ENCODE results near the gene DCLK1. TPM values are rescaled to one million over a fixed set of nuclear protein-coding genes. Genes with fewer than 3 reads are reported as not detected.
A peak's percentile ranks its signal among the peaks of the same experiment; 100 is the strongest.

The DCLK1 gene
- total RNA-seq, 4 donors from 2014 or later = 10.0 to 41.1 (median 19.5) TPM

- DNase-seq (ENCODE audit: low spot score in 2 of 2) = no peak
- peak overlapping the region; percentile 39 for H3K4me3 ChIP-seq (ENCODE audit: low read depth, poor library complexity, severe bottlenecking)
- intact Hi-C loops (cut with DNase I; ENCODE audit: low total_unique reads) = no loop called here
- no peak for TF ChIP-seq POLR2A (IDR thresholded peaks at IDR 0.05)
- WGBS, 2 donors = 5 to 14% methylated on average over 13 of the region's 13 CpGs
Observed at GRCh38 chr13:36130193-36130551, 1.0 kb downstream of the DCLK1 start.

- TF ChIP-seq POLR2A (IDR thresholded peaks at IDR 0.05) (no peak), CTCF (IDR thresholded peaks at IDR 0.05) (no peak)
- WGBS, 2 donors = 70 to 85% methylated on average over 4 of the region's 4 CpGs
- H3K4me3 ChIP-seq (ENCODE audit: low read depth, poor library complexity, severe bottlenecking) = no peak overlapping the region
- intact Hi-C loops (cut with DNase I; ENCODE audit: low total_unique reads) = no loop called here
- DNase-seq (ENCODE audit: low spot score in 2 of 2) = no peak
Observed at GRCh38 chr13:36129539-36129938, 1.6 kb downstream of the DCLK1 start.

- intact Hi-C loops (cut with DNase I; ENCODE audit: low total_unique reads) = no loop called here
Observed at GRCh38 chr13:36126491-36126890, 4.7 kb downstream of the DCLK1 start.

DNA sequence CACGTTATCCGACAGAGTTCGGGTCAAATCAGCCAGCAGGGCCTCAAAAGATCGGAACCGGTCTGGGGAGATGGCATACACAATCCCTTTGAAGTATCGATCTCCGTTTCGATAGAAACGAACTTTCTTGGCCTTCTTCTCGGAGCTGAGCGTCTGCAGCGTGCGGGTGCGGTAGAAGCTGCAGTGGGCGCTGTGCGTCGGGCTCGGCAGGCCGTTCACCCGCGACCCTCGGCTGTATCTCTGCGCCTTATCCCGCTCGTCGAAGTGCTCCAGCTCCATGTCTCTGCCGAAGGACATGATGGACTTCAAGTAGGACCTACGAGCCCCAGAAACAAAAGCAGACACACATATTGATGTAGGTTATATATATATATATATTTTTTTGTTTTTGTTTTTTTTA, 5.3 kb downstream of the DCLK1 start:
- TF ChIP-seq POLR2A (IDR thresholded peaks at IDR 0.05) = no peak
- no peak for TF ChIP-seq CTCF (IDR thresholded peaks at IDR 0.05)
- no peak for DNase-seq (ENCODE audit: low spot score in 2 of 2)
- 86 to 91% methylated on average over 28 of the region's 28 CpGs for WGBS, 2 donors
- intact Hi-C loops (cut with DNase I; ENCODE audit: low total_unique reads) = no loop called here
- H3K4me3 ChIP-seq (ENCODE audit: low read depth, poor library complexity, severe bottlenecking) = no peak overlapping the region

More at GRCh38 chr13:36126491-36126890, 4.7 kb downstream of the DCLK1 start:
- 74 to 85% methylated on average over 3 of the region's 3 CpGs for WGBS, 2 donors
- no peak overlapping the region for H3K4me3 ChIP-seq (ENCODE audit: low read depth, poor library complexity, severe bottlenecking)
- DNase-seq (ENCODE audit: low spot score in 2 of 2) = no peak
- no peak for TF ChIP-seq CTCF (IDR thresholded peaks at IDR 0.05)
- TF ChIP-seq POLR2A (IDR thresholded peaks at IDR 0.05) = no peak

- H3K4me3 ChIP-seq (ENCODE audit: low read depth, poor library complexity, severe bottlenecking) = no peak overlapping the region
- WGBS, 2 donors = 36 to 46% methylated on average over 6 of the region's 6 CpGs
- TF ChIP-seq POLR2A (IDR thresholded peaks at IDR 0.05) = no peak
- TF ChIP-seq CTCF (IDR thresholded peaks at IDR 0.05) = no peak
- intact Hi-C loops (cut with DNase I; ENCODE audit: low total_unique reads) = no loop called here
- no peak for DNase-seq (ENCODE audit: low spot score in 2 of 2)
Observed at GRCh38 chr13:36124236-36124822, 6.9 kb downstream of the DCLK1 start.

DNA sequence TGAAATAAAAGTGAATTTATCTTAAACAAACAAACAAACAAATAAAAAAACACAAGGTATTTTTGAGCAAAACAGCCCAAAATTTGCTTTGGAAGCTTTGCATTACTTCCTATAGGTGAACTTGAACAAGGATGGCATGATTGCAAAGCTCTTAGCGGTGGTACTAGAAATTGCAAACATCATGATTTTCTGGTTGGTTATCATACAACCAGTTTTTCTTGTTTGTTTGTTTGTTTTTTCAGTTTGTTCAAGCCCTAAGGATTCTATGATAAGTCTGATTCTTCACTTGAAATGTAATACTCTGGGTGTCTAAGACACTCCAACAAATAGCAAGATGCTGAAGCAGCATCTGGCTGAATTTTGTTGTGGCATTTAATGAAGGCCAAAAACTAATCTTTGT, 15.9 kb downstream of the DCLK1 start:
- no peak overlapping the region for H3K4me3 ChIP-seq (ENCODE audit: low read depth, poor library complexity, severe bottlenecking)
- TF ChIP-seq CTCF (IDR thresholded peaks at IDR 0.05) (no peak), POLR2A (IDR thresholded peaks at IDR 0.05) (no peak)
- no peak for DNase-seq (ENCODE audit: low spot score in 2 of 2)
- intact Hi-C loops (cut with DNase I; ENCODE audit: low total_unique reads) = no loop called here
- 89 to 94% methylated on average over 1 of the region's 1 CpG for WGBS, 2 donors

Data from lower leg skin (tissue), 4 donors.